Right lobe of liver (tissue), 6 donors: Measurements from ENCODE around the gene KCNT1. TPM values are rescaled to one million over a fixed set of nuclear protein-coding genes. Genes with fewer than 3 reads are reported as not detected.

ENCODE experiments used
- ATAC-seq, 4 donors: fragments of 200-7000 bp; cut with Tn5 transposase; one replicate each; pipeline ENCODE4 v1.9.1; 2020; ENCODE audit warnings: mild to moderate bottlenecking in 4 of 4, moderate library complexity in 4 of 4
- DNase-seq, 3 donors: peaks; one replicate each; pipeline ENCODE4 v3.0.0-alpha.2; 2020
- H3K27ac ChIP-seq, 3 donors: fragments of 200-600 bp; one replicate each; pipeline ENCODE4 v1.8.0; 2022
- H3K27me3 ChIP-seq, 2 donors: fragments of 200-600 bp; one replicate each; pipeline ENCODE4 v1.8.0; 2022
- H3K36me3 ChIP-seq, 4 donors: fragments of 200-600 bp; sonication (generic) in 1 of 4; one replicate each; pipeline versions ENCODE4 v1.5.1 to v1.8.0; 2017 to 2022; ENCODE audit warnings: control low read depth in 1 of 4
- H3K4me1 ChIP-seq, 4 donors: fragments of 200-600 bp; sonication (generic) in 1 of 4; one replicate each; pipeline versions ENCODE4 v1.5.1 to v1.8.0; 2017 to 2022; ENCODE audit warnings: control low read depth in 1 of 4
- H3K4me3 ChIP-seq, 3 donors: fragments of 200-600 bp; one replicate each; pipeline ENCODE4 v1.8.0; 2022
- H3K9me3 ChIP-seq, 4 donors: fragments of 200-600 bp; sonication (generic) in 1 of 4; one replicate each; pipeline versions ENCODE4 v1.5.1 to v1.8.0; 2017 to 2022; ENCODE audit warnings: control low read depth in 1 of 4
- CTCF ChIP-seq, 4 donors: fragments of 200-600 bp in 3 of 4; fragments of 450-650 bp in 1 of 4; IDR thresholded peaks; one replicate each; pipeline versions ENCODE4 v1.5.1 to v1.8.0; 2016 to 2022; ENCODE audit warnings: antibody characterized with exemption in 4 of 4, mild to moderate bottlenecking in 2 of 4
- POLR2A ChIP-seq: fragments of 450-650 bp; IDR thresholded peaks from one replicate; pipeline ENCODE4 v1.6.1; 2017; ENCODE audit warnings: antibody characterized with exemption, mild to moderate bottlenecking
- WGBS: methylation state at CpG from one replicate; pipeline ENCODE4 v1.1.6; 2018; ENCODE audit warnings: low coverage, low lambda C conversion rate; ENCODE audit not compliant: insufficient coverage; ENCODE audit errors: missing lambda C conversion rate; 5-methylcytosine and 5-hydroxymethylcytosine counted together
- intact Hi-C, 2 donors: fragments of 100-400 bp; cut with DNase I; formaldehyde crosslinking; loops; one replicate each; pipeline versions ENCODE4 v1.11.2 to v1.14.1; 2022
- total RNA-seq, 6 experiments: library from RNA; depleted of rRNA in 2 of 6; stranded (reverse); fragments of >200 nt in 2 of 6; fragmentation: NEBNext Ultra II Directional in 3 of 6; extraction: Animal tissue kit (Norgen Biotek cat#: 25700) in 3 of 6; gene quantifications; one replicate each; pipeline versions ENCODE4 v1.1.0 to v1.2.4, GENCODE V29; 2016 to 2023
- donor health status: DM: no; HTN: yes; CAD: no.
- donor health status: DM: no; HTN: no; CAD: no.
- donor health status: DM: no; HTN: no; CAD: no.
- donor health status: DM: no; HTN: yes; CAD: no.
- donor health status: DM: no; HTN: yes; CAD: no.

The KCNT1 gene
- total RNA-seq, 6 experiments from 2014 or later = not detected

GRCh38 chr9:135660407-135660806, 41.6 kb upstream of the KCNT1 start:
- intact Hi-C loops = no loop called here
- Histone ChIP-seq H3K9me3 (no peaks in the 10 kb centered on the region), H3K4me3 (no peak overlapping the region), H3K4me1 (no peaks in the 10 kb centered on the region), H3K27me3 (no peaks in the 10 kb centered on the region), H3K36me3 (no peaks in the 10 kb centered on the region), H3K27ac (no peak overlapping the region)
- no peak for TF ChIP-seq POLR2A
- no peak for TF ChIP-seq CTCF (IDR thresholded peaks at IDR 0.05)
- DNase-seq (no peak), ATAC-seq (no peak)
- 89% methylated on average over 19 of the region's 22 CpGs for WGBS

- no peak overlapping the region for H3K27ac ChIP-seq
- H3K36me3 ChIP-seq = no peaks in the 10 kb centered on the region
- H3K4me1 ChIP-seq = no peaks in the 10 kb centered on the region
- ATAC-seq (no peak), DNase-seq (no peak)
- intact Hi-C loops = no loop called here
- H3K27me3 ChIP-seq = no peaks in the 10 kb centered on the region
- H3K4me3 ChIP-seq = no peak overlapping the region
- WGBS = 56% methylated on average over 18 of the region's 19 CpGs
- H3K9me3 ChIP-seq = no peaks in the 10 kb centered on the region
- TF ChIP-seq CTCF (IDR thresholded peaks at IDR 0.05) = no peak
- no peak for TF ChIP-seq POLR2A
Observed at GRCh38 chr9:135661816-135662560, 40.0 kb upstream of the KCNT1 start.

GRCh38 chr9:135662758-135663450, 39.1 kb upstream of the KCNT1 start, which contains the start of gene LCN9:
Gene LCN9 (plus strand): TSS chr9:135663309. CDS start chr9:135663322, 13 bp downstream.
- TF ChIP-seq CTCF (IDR thresholded peaks at IDR 0.05) (no peak), POLR2A (no peak)
- DNase-seq (no peak), ATAC-seq (no peak)
- no peaks in the 10 kb centered on the region for H3K27me3 ChIP-seq
- H3K27ac ChIP-seq = no peak within 1 kb of the TSS
- H3K4me3 ChIP-seq = no peak within 1 kb of the TSS
- no peaks in the 10 kb centered on the region for H3K4me1 ChIP-seq
- H3K9me3 ChIP-seq = no peaks in the 10 kb centered on the region
- 55% methylated on average over 13 of the region's 25 CpGs for WGBS
- intact Hi-C loops = no loop called here
- H3K36me3 ChIP-seq = no peaks in the 10 kb centered on the region

GRCh38 chr9:135663451-135663770, 38.6 kb upstream of the KCNT1 start:
- no peak for DNase-seq
- no peaks in the 10 kb centered on the region for H3K36me3 ChIP-seq
- no peaks in the 10 kb centered on the region for H3K4me1 ChIP-seq
- no peak for ATAC-seq
- 30% methylated on average over 3 of the region's 3 CpGs for WGBS
- intact Hi-C loops = no loop called here
- H3K27ac ChIP-seq = no peak overlapping the region
- no peaks in the 10 kb centered on the region for H3K27me3 ChIP-seq
- H3K4me3 ChIP-seq = no peak overlapping the region
- H3K9me3 ChIP-seq = no peaks in the 10 kb centered on the region
- TF ChIP-seq POLR2A = no peak
- no peak for TF ChIP-seq CTCF (IDR thresholded peaks at IDR 0.05)
